HS-5 (cell line): ENCODE data around the gene NKX2-2.

Source experiments
- DNase-seq: peaks from one replicate; pipeline ENCODE4 v3.0.0-alpha.2; 2012; ENCODE audit warnings: low read depth

The NKX2-2 gene

DNA sequence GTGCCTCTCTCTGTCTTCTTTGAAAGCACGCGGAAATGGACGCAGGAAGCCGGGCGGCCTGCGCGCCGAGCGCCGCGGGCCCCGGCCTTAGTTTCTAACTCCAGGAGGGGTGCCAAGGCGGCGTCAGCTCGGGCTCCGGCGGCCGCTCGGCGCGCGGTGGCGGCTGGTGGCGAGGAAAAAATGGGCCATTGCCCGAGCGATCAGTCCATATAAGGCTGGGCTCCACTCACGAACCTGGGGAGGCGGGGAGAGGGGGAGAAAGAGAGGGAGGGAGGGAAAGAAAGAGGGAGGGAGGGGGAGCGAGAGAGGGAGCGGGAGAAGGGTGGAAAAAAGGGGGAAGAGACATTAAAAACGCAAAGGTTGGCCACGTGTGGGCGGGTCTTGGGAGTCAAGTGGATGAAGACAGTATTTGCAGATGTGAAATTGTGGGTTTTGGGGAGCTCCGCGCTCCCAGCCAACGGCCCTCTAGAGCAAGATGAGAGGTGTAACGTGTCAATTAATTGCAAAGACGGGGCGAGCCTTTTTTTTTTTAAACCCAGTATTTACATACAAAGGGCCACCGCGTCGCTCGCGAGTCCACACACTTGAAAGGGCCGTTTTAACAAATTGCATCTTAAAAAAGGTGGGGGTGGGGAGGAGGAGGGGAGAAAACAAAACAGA, at the start of gene NKX2-2:
Gene NKX2-2, minus strand, starts transcription at position 184 of the 660 bp plus-strand sequence. CDS start 395 bp downstream, outside the sequence.
- no peak for DNase-seq

DNA sequence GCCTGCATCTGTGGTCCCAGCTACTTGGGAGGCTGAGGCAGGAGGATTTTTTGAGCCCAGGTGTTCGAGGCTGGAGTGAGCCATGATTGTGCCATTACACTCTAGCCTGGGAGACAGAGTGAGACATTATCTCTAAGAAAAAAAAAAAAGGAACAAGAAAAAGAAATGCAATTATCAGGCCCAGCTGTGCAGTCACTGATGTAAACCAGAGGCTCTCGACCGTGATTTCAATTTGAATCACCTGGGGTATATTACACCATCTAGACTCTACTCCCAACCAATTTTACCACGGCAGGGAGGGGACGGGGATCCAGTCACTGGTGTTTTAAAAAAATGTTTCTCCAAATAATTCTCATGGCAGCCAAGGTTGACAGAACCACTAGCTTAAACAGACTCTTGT, 48.8 kb upstream of the NKX2-2 start:
- DNase-seq, result no peak

DNA sequence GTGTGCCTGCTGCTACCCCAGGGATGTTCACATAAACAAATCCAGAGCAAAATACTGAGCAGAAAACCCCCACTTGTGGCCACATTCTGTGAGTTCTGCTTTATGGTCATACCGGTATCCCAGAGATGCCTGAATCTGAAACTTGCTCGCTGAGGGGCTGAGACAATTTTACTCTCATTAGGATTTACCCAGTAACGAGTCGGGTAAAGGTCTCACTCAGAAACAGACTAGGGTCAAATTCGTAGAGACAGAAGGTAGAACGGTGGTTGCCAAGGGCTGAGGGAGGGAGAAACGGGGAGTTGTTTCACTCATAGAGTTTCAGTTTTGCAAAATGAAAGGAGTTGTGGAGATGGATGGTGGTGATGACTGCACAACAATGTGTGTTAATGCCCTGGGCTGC, 45.4 kb upstream of the NKX2-2 start:
- DNase-seq, result no peak

DNA sequence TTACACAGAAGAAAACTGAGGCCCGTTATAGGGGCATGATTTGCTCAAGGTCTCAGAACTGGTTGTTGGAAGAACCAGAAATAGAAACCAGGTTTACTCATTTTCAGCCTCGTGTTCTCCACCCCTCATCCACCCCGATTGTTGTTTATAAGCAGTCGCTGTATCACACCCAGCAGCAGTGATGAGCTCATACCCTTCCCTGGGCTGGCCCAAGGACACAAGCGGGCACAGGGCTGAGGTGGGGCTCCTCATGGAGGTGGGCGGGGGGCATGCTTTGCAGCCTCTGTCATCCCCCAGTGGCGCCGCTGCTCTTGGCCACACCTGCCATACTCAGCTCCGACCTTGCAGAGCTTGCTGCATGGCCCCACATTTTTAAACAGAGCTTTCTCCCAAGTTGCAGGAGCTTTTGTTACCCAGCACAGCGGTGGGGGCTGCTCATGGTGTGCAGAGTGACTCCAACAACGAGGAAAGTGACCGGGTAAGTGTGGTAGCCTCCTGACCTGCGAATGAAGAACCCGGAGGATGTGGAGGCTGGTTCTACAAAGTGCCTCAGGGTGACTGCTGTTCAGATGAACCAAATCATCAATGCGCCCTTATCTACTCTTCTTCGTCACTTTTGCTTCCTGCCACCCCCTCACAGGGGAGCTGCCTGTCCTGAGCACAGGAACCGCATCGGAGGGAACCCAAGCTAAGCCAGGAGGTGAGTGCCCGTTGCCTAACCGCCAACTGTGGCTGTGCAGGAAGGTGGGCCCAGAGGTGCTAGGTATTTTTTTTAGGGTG, 43.6 kb upstream of the NKX2-2 start:
- no peak for DNase-seq

DNA sequence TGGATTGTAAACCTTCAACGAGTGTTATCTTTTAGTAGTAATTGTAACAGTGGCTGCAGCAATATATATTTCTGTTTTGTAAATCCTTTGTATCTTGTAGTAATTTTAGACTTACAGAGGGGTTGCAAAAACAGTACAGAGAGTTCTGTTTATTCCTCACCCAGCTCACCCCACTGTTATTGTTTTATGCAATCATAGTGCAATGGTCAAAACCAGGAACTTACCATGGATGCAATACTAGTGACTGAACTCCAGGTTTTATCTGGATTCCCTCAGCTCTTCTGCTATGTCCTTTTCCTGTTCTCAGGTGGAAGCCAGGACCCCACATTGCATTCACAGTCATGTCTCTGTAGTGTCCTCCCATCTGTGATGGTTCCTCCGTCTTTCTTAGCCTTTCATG, 42.5 kb upstream of the NKX2-2 start:
- DNase-seq, result no peak

DNA sequence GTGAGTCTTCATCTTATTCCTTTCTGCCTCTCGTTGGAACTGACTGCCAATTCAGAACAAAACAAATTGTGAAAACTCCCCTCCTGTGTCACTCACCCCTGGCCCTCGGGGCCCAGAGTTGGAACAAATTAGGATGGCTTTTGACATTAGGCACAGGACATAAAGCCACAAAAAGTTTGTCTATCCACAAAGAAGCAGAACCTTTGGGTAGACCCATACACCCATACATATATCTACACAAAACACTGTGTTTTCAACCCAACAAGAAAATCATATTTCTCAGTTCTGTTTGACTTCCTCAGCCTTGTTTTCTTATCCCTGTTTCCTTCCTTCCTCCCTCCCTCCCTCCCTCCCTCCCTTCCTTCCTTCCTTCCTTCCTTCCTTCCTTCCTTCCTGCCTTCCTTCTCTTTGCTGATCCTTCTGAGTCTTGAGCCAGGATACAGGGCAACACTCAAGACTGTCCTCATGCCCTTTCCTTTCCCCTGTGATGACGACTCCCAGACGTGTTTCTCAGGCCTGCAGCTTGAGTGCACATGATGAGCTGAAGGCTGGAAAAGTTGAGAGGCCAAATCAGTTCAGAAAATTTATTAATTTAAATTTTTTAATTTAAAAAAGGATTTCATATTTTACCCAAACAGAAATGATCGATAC, 41.7 kb upstream of the NKX2-2 start:
- no peak for DNase-seq

DNA sequence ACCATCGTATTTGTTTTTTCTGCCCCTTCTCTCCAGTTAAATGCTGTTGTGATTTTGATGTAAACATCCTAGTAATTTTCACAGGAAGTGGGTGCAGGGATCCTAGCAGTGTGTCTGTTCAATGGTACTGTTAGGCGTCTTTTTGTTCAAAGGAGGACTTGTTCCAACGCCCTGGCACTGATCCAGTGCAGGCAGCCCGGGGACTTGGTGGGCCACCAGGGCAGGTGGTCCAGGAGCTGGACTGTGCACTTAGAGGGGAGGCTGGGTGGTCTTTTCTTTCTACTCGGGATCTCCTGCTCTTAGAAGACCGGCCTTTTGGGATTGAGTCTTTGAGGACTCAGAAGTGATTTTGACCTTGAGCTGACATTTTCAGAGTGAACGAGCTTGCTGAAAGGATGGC, 41.1 kb upstream of the NKX2-2 start:
- no peak for DNase-seq

DNA sequence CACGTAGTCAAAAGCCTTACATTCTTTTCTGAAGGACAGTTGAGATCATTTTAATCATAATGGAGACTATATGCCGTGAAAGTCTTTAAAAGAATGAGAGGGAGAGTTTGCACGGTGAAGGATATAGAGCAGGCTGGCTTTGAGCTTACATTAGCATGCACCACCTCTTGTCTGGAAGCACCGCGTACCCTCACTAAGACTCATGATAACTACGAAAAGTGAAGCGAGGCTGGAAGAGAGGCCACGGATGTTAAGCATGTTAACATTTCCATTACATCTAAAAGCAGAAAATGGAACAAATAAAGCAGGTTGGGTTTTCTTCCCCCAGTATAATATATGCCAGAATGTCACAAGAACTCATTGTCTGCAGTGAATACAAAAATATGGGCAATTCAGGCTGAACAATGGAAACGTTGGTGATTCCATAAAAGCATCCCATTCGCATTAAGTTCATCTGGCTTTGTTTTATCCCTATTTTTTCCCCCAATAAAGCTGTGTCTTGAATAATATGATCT, 40.6 kb upstream of the NKX2-2 start:
- no peak for DNase-seq

DNA sequence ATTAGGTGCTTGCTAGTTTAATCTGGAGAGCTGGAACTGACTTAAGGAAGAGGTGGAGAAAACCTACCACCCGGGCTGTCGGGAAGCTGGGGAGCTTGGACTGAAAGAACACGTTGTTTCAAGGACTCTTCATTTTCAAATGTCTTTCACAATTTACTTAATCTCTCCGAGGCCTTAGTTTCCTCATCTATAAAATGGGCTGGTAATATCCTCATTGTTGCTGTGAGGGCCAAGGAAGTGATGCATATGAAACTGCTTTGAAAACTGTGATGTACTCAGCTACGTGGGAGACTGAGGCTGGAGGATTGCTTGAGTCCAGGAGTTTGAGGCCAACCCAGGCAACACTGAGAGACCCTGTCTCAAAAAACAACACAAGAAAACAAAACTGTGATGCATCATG, 36.7 kb upstream of the NKX2-2 start:
- no peak for DNase-seq

DNA sequence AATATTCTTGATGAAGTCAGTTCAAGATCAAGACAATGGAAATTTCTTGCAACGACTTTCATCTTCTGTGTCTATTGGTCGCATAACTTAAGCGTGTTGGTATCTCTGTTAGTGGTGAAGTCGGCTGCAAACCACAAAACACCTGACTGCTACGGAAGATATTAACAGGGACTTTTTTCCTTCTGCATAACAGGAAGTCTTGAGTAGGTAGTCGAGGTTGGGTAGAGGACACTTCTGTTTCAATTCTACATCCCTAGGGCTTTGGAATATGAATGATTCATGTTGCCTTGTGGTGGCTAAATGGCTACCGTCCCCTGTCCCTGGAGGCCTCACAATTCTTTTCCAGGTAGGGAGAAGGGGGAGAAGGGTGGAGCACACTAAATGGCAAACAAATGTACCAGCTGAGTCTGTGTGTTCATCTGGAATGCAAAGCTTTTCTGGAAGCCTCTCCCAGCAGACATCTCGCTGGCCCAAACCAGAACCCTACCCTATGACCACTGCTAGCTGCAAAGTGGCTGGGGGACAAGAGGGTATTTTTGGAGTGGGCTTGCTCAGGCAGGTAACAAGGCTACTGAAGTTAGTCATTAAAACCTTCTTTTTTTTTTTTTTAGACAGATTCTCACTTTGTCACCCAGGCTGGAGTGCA, 34.6 kb upstream of the NKX2-2 start:
- DNase-seq, result no peak

DNA sequence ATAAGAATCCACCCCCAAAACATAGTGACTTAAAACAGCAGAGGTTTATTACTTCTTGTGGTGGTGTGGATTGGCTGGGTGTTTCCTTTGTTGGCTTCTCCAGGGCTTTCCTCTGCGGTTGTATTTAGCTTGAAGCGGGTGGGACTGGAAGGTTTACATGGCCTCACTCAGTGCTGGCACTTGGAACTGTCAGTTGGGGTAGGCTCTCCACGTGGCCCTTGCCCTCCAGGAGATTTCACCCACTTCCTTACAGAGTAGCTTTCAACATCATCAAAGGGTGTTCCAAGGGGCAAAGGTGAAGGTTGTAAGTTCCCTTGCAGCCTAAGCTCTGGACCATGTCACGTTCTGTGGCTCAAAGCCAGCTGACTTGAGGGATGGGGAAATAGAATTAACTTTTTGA, 32.5 kb upstream of the NKX2-2 start:
- DNase-seq, result no peak

DNA sequence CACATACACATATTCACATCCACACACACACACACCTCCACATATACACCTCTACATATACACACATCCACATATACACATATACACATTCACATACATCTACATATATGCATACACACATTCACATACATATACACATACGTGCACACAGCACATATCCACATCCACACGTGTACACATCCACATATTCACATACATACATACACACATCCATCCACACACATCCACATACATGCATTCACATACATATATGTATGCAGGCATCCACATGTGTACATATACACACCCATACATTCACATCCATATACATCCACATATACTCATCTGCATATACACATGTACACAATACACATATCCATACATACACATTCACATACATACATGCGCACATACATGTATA, 25.6 kb upstream of the NKX2-2 start:
- DNase-seq, result no peak

DNA sequence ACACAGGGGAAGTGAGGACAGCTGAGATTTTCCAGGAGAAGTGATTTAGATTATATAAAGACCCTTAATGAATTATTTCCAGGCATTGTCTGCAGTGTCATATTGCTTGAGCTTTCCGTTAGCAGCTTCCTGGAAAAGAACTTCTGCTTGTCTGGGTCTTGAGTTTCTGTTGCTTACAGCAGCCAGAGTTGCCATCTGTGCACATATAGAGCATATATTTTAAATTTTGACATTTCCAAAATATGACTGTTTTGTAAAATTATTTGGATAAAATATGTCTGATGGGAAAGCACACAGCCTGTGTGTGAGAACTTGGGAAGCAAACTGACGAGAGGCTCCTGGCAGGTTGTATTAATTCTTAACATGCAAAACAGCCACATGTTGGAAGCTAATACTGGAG, 21.0 kb upstream of the NKX2-2 start:
- no peak for DNase-seq

DNA sequence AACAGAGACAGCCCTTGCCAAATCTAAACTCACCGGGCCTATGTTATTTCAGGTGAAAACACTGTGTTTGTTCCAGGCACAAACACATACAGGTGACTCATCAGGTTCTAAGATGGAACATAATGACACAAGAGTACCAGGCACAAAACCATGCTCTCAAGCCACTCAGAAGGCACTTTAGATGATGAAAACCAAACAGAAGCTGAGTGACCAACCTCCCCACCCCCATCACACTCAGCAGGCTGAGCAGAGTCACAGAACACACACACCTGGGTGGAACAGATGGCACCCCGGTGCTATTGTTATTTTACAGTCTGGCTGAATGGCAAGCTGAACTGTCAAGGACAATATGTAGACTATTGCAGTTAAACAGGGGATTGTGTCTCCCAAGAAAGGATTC, 20.6 kb upstream of the NKX2-2 start:
- no peak for DNase-seq

DNA sequence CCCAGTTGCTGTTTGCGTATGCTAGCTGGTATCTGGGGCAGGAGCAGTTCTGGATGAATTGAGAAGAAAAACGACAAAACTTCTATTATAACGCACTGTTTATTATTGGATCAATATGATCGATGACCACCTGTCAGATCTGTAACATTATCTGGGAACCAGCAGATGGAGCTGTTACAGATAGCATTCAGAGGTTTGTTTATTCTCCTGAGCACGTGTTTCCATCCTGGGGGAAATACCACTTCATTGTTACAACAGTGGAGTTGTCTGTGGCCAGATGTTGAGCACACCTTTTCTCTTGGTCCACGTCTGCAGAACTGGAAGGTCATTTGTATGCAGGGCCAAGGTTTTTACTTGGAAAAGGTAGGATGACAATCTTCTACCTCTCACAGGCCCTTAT, 16.0 kb upstream of the NKX2-2 start:
- DNase-seq, result no peak

DNA sequence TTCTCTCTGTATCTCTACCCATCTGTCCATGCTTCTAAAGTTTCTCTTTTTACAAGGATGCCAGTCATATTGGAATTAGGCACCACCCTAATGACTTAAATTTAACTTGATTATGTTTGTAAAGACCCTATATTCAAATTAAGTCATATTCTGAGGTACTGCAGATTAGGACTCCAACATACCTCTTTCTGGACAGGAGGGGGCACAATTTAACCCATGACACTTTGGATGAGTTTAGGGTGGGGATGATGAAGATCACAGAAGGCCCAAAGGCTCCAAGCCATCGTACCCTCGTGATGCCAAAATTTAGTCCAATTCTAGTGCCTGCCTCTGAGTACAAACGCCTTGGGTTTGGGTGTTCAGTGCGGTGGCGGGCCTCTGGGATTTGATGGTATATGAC, 15.0 kb upstream of the NKX2-2 start:
- no peak for DNase-seq

DNA sequence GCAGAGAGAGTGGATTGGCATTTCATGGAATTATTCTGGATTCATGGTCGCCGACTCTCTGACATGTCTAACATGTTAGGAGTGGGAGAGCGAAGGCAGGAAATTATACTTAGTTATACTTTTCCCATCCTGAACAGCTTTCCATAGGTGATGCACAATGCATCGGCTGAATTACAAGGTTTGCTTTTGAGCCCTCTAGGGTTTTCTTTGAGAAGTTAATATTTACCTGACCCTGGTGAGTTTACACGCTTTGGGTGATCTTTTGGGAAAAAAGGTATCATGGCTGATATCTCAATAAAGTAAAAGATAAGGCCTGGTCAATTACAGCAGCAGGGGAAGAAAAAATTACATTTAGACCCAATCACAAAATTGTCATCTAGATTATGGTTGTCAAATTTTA, 14.0 kb upstream of the NKX2-2 start:
- no peak for DNase-seq

DNA sequence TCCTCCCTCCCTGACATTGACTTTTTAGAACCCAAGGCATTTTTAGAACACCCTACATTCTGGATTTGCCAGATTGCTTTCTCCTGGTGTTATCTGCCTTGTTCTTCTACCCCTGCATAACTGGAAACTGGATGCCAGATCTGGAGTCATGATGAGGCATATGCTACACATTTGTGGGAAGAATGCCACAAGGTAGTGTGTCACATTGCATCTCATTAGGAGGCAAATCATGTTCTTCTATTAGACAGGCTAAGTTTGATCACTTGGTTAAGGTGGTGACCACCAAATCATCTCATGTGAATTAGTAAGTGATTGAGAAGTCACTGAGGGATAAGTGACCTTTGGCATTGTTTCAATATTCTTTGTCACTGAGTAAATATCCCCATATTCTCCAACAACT, 12.9 kb upstream of the NKX2-2 start:
- DNase-seq, result no peak

DNA sequence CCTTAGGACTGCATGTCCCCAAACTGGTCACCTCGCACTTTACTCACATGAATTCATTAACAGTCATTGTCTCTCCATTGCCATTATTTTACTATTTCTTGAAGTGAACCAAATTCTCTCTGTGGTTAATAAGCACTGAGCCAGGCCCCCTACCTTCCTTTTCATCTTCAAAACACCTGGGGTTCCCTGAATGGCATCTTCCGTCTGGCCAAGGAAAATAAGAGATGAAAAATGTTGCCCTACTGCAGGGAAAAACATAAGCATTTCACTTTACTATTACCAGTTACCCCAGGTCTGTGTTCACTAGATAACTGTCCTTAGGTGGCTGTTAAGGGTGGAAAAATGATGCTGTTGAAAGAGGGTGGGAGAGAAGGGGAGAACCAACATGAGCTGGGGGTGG, 10.0 kb upstream of the NKX2-2 start:
- no peak for DNase-seq

DNA sequence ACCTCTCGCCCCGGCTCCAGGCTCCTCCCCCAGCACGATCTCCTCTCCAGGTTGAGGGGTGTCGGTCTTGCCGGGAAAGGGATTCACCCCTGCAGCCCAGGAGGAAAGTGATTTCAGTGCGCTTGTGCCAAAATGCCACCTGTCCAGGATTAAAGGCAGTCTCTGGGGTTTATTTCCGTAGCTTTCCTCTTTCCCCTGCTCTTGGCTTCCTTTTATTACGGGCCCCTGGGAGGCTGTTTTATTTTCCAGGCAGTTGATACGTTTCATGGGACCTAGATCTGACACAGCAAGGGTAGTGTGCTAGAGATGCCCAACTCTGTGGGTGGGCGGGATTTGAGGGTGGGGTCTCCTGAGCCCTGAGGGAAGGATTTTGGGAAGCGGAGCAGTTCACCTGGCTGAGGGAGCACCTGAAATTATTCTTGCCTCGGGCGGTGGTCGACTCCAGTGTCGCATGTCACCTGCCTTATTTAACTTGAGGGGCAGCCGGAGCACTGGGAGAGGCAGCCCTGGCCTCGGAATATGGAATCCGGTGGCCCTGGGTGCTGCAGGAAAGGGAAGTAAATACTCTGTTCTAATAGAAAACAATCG, 9.5 kb upstream of the NKX2-2 start:
- DNase-seq, result no peak

DNA sequence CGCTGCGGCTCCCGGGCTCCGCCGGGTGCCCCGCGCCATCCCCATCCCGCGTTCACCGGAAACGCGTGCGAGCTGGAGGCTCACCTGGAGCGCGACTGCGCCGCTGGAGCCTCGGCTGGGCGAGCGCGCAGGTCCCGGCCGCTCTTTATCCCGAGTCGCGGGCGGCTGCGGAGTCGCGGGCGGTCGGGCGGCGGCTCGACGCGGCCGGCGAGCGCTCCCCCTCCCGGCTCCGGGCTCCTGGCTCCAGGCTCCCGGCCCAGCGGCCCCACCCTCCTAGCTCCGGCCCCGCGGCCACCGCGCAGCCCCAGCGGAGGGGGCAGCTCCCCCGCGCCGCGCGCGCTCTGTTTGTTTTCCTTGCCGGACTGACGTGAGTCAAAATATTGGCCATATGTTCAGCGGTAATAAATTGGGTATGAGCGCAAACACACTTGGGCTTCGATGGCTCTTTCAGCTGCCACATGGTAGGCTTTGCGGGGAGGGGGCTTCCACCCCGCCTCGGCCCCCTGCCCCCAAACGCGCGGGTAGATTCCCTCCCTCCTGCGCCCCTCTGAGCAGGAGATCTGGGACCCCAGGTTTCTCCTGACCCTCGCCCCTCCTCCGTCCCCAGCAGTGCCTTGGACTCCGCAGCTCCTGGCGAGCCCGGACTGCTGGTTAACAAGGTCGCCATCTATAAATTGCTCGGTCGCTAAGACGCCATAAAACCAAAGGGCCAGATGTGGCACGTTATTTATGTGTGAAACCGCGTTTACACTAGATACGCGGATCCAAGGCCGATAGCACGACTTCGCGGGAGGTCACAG, 8.8 kb upstream of the NKX2-2 start:
- no peak for DNase-seq
